Dermis microvascular lymphatic vessel endothelial cell (primary cell): ENCODE results near the gene PLXNC1. TPM values are rescaled to one million over a fixed set of nuclear protein-coding genes. Genes with fewer than 3 reads are reported as not detected.
"Not testable (repeated sequence)": the region's sequence is repeated elsewhere in the genome, so short reads cannot be mapped to it uniquely, and the experiment has no call there.

Experiments used
- DNase-seq, 2 donors: peaks; one replicate each; pipeline versions ENCODE4 v3.0.0 to v3.0.0-alpha.2; 2010; ENCODE audit warnings: low read depth in 2 of 2
- total RNA-seq: library from RNA; depleted of rRNA; stranded (reverse); fragments of >200 nt; gene quantifications from 2 replicates; pipeline ENCODE4 v1.2.1, GENCODE V29; 2014

The PLXNC1 gene
- total RNA-seq, 1 donor from 2014 or later, result 0.13 TPM

DNA sequence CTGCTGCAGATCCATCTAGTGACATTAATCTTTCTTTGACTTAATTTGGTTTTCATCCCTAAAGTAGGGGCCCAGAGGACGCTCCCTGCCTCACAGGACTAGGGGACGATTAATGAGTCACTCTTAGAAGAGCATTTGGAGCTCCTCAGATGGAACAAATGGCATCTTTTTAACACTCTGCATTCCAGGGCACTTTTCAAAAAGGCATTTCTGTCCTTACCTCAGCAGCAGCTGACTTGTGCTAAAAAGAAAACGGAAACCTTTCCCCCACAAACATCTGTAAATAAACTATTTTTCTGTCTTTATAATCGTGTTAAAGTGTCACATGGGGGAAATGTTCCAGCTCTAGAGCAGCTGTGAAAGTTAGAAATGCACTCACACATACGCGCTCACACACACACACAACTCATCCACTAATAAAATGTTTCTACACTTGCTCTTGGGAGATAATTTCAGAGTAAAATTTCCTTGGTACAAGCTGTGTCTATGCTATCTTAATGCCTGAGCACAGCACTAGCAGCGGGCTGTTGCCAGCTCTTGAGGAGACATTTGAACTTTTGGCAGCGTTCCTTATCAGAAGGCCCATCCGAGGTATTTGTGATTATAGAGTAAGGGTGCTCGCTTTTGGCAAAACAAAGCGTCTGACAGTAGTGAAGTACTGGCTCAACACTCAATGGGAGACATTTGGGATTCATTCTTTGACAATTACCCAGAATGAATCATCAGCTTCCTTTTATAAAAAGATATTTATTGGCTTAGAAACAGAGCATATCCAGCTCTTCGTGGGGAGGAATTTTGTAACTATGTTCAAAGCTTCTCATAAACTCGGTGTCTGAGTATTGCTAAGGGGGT, 141.3 kb downstream of the PLXNC1 start:
- peak in 1 of 2 donors; percentile 51 for DNase-seq

DNA sequence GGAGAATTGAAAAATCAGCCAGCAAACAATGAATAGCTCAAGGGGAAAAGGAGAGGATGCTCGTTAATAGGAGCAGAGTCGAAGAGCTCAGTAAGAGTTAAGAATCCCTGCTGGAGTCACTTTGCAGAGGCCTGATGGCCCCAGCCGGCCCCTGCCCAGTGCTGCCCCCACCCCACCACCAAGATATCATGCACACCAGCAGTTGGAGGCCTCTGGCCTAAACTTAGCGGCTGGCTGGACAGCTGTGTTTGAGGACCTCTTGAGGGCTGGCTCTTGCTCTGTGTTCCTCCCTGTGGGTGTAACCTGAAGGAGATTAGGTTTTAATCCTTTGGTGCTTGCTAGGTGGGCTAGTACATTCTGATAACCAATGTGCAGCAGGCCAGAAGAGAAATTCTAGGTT, 142.0 kb downstream of the PLXNC1 start:
- DNase-seq, result no peak

DNA sequence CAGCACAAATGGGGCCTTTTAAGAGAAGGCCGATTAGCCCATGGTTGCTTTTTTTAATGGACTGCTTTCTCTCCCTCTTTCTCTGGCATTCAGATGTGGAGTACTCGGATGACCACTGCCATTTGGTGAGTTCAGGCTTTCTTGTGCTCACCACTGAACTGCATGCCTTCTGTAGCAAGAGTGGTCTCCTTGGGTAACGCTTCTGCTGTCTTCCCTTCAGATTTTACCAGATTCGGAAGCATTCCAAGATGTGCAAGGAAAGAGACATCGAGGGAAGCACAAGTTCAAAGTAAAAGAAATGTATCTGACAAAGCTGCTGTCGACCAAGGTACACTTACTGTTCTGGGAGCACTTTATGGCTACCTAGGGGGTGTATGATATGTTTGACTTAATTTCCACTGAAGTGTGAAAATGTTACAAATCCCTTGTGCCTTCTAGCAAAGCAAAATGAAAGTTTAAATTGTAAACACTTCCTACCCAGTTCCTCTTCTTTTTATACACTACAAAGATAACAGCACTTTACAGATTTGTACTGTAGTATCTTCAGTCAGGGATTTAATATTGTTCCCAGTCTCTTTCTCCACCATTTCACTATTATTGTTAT, 148.8 kb downstream of the PLXNC1 start:
- no peak for DNase-seq

DNA sequence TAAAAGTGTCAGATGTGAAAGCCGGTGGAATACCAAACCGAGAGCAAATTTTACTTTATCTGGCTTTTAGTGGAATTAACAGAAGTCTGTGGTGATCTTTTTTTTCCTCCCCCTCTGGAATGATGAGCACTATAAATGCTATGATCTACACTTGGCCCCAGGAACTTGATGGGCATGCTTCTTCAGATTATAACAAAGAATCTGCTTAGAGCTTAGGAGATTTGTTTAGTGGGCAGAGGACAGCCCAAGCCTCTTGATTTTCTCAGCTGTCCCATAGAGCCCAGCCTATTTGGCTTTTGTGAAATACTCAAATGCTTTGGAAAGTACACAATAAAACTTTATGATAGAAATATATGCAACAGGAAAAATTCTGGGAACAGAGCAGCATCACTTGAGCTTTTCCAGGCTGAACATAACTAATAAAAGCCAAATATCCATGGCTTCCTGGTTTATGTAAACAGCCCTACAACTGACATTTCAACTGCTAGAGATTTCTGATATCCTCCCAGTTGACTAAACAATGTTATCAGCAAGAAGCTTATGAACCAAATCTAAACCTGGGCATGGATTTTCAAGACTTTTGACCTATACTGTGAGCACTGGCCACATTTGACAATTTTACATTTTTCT, 149.6 kb downstream of the PLXNC1 start:
- DNase-seq, result peak in 1 of 2 donors; percentile 9

DNA sequence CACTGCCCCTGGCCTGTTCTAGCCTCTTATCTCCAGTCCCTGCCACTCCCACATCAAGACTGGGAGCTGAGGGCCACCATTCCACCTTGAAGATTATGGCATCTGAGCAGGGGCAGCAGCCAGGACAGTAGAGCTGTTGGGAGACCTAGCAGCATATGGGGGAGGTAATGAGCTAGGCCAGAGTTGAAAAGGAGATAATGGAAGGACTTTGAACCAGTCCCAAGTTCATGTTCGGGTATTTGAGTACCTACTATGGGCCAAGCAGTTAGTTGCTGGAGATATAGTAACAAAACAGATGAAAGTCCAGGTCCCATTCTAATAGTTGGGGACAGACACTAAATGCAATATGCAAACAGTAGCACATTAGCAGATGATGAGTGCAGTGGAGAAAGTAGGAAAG, 151.5 kb downstream of the PLXNC1 start:
- no peak for DNase-seq

DNA sequence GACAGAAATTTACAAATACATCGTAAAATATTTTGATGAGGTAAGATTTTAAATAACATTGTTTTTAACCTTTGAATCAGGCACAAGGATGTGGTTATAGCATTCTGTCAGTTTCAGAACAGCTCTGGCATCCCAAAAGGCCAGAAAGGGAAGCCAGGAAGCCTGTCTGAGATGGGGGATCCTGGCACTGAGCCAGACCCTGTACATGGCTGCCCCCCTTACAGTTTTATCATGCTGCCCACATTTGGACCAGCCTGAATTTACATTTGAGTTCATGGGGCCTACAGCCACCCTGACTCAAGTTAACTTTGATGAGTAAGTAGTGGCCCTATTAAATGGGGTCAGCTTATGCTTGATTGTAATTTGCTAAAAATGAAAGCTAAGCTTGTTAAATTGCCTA, 155.6 kb downstream of the PLXNC1 start:
- DNase-seq, result no peak

DNA sequence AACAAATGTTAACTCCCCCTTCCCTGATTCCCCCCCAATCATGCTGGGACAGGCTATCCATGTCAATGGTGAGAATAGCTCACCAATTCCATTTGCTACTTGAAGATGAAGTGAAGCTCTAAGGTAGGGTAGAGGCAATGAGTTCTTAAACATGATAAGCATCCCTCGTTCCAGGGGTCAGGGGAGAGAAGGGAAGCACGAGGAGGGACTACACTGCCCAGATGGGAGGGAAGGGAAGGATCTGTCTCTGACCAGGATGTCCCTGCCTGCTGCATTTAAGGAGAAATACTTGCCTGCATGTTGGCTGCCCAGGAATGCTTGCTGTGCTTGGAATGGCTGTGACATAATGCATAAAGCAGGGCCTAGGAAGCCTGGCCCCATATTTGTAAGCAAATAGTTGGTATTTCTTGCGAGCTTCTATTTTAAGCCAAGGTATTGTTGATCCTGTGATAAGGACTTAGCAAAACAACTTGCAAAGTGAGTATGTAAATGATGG, 156.2 kb downstream of the PLXNC1 start:
- DNase-seq, result no peak

DNA sequence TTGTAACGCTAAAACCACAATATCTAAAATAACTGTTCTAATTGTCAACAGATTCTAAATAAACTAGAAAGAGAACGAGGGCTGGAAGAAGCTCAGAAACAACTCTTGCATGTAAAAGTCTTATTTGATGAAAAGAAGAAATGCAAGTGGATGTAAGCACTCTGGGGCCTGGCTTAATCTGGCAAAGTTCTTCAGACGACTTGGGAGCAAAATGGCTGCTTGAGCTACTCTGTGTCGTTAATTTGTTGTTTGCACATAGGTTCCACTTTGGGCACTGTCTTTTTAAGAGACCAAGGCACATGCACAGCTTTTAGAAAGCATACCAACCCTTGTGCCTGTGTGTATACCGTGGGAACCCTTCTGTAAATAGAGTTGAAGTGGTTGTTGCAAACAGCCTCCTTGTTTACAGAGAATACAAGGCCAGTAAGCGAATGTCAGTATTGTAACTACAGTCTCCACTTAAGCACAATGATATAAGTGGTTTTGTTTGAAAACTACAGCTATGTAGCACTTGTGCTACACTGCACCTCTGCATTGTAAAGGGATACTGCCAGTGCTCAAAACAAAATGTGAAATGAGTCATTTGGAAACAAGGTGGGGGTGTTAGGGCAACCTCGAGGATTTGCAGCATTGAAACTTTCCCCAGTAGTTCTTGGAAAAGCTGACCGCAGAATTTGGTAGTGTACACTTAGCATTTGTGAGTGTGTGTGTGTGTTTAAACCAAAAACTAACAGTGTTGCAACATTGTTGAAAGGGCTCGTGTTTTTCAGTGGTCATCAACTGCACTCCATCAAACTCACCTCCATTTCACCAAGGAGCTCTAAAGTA, 157.0 kb downstream of the PLXNC1 start:
- no peak for DNase-seq

DNA sequence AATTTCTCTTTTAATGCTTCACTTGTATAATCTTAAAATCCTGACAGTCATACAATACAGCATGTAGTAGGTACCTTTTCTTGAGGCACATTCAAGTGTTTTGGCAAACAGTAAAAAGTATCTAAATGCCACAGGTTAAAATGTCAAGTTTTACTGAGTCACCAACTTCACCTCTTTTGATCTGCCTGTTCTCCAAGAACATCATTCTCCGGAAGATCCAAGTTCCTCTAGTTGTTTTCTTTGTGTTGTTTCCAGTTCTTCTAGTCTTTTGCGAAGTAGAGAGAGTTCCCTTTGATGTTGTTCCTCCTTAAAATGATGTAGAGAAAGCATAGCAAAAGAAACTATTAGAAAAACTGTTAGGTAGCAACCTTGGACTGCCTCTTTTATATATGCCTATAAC, 160.2 kb downstream of the PLXNC1 start:
- peak in 1 of 2 donors; percentile 62 for DNase-seq

DNA sequence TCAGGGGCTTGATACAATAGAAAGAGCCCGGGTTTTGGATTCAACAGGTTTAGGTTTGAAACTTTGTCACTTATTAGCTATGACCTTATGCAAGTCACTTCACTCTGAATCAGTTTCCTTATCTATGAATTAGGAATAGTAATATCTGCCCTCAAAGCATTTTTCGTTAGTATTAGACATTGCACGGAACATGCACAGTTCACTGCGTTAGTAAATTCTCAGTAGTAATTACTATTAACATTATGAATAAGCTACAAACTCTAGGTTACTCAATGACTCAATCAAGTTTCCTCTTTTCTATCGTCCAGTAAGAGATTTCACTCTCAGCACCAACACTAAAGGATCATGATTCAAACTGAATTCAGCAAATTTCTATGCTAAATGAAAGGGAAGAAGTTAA, 161.0 kb downstream of the PLXNC1 start:
- no peak for DNase-seq

DNA sequence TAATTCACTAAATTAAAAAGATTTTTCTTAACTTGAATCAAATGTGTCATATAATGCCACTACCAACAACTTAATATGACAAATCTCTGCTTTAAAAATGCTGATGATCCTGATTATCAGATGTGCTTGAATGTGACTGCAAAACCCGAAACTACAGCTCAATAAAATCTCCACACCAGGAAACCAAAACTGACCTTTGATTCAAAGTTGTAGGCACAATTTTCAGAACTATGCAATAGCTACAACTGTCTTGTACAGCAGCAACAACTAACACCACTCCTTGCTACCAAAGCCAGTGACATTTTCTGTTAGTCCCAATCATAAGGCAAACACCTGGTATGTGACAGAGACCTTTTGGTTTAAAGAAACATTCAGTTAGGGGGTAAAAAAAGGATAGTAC, 164.0 kb downstream of the PLXNC1 start:
- no peak for DNase-seq

DNA sequence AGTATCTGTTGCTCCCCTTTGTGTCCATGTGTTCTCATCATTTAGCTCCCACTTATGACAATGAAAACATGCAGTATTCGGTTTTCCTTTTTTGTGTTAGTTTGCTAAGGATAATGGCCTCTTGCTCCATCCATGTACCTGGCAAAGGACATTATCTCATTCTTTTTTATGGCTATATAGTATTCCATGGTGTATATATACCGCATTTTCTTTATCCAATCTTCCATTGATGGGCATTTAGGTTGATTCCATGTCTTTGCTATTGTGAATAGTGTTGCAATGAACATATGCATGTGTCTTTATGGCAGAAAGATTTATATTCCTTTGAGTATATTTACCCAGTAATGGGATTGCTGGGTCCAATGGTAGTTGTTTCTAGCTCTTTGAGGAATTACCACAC, 168.2 kb downstream of the PLXNC1 start:
- not testable (repeated sequence) for DNase-seq

DNA sequence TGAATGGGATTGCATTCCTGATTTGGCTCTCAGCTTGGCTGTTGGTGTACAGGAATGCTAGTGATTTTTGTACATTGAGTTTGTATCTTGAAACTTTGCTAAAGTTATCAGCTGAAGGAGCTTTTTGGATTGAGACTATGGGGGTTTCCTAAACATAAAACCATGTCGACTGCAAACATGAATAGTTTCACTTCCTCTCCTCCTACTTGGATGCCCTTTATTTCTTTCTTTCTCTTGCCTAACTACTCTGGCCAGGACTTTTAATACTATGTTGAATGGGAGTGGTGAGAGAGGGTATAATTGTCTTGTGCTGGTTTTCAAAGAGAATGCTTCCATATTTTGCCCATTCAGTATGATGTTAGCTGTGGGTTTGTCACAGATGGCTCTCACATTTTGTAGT, 169.8 kb downstream of the PLXNC1 start:
- no peak for DNase-seq

DNA sequence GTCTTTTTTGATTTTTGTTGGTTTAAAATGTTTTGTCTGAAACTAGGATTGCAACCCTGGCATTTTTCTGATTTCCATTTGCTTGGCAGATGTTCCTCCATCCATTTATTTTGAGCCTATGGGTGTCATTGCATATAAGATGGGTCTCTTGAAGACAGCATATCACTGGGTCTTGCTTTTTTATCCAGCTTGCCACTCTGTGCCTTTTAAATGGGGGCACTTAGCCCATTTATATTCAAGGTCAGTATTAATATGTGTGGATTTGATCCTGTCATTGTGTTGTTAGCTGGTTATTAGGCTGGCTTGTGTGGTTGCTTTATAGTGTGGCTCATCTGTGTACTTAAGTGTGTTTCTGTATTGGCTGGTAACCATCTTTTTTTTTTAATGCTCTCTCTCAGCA, 171.7 kb downstream of the PLXNC1 start:
- no peak for DNase-seq

DNA sequence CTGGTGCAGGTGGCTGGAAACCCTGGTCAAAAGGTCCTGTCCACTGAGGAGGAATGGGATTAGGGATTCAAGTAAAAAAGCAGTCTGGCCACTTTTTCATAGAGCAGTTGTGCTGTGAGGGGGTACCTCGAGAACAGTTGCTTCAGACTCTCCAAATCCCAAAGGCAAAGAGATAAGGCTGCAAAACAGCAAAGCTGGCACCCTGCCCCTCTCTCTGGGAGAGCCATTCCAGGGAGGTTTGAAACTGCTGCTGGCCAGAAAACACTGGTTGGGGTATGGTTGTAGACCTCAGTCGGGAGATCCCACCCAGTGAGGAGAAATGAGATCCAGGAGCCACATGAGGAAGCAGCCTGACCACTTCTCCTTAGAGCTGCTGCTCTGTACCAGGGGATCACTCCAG, 174.0 kb downstream of the PLXNC1 start:
- no peak for DNase-seq

DNA sequence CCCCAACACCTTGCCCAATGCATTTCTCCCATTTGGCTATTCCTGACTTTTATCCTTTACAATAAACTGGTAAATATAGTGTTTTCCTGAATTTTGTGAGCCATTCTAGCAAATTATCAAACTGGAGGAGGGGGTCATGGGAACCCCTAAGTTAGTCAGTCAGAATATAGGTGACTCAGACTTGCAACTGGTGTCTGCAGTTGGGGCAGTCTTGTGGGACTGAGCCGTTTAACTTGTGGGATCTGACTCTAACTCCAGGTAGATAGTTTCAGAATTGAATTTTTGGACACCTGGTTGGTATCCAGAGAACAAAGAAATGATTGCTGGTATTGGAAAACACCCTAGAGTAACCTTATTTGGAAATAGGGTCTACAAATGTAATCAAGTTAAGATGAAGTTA, 177.9 kb downstream of the PLXNC1 start:
- DNase-seq, result no peak

DNA sequence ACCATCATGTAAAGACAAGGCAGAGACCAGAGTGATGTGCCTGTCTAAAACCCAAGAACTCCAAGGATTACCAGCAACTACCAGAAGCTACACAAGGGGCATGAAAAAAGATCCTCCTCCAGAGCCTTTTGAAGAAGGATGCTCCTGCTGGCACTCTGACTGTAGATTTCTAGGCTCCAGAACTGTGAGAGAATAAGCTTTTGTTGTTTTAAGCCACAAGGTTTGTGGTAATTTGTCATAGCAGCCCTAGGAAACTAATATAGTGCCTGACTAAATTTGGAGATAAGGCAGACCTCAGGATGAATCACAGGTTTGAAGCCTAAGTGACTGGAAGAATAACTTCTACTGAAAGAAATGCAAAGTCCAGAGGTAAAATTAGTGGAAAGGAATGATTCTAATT, 178.3 kb downstream of the PLXNC1 start:
- DNase-seq, result no peak

DNA sequence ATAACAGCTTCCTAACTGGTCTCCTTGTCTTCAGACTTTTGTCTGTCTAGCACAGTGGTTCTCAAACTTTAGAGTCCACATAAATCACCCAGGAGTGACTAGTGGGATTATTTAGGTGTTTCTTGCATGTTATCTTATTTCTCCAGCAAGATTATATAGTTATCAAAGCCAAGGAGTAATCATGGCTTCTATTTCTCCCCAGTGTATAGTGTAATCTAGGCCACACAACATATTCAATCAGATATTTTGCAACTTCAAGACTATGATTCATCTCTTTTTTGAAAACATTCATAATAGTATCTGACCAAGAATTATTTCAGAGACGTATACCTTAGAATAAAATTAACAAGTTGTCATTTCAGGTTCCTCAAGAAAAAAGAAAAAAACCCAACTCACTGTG, 179.4 kb downstream of the PLXNC1 start:
- DNase-seq, result no peak

DNA sequence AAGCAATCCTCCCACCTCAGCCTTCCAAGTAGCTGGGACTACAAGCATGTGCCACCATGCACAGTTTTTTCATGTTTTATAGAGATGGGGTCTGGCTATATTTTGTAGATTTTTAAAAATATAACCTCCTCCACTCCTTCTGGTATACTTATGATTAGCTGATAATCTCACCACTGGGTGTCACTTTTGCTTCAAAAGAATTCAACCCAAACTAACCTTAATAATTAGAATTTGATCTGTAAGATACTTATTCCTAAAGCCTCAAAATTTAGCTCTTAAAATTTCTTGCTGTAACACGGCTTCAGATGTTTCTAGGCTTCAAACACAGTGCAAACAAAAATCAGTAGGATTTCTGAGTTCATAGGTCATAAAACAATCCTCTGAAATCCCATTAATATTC, 181.0 kb downstream of the PLXNC1 start:
- peak; percentile 3 to 23 for DNase-seq

DNA sequence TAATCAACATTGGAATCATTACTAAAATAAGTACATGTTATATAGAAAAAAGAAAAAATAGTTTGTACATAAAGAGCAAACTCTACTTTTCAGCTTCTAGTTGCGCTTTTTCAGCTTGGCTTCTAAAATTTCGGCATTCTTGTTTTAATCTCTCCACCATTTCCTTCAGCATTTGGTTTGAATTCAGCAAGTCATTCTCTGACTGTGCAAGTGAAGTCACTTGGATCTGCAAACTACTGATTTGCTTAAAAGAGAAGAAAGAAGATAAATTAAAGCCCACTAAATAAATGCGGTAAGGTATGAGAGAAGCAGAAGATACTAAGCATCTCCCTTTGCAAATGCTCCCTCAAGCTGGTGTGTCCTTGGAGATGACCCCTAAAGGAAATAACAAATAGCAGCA, 185.0 kb downstream of the PLXNC1 start:
- DNase-seq, result no peak

DNA sequence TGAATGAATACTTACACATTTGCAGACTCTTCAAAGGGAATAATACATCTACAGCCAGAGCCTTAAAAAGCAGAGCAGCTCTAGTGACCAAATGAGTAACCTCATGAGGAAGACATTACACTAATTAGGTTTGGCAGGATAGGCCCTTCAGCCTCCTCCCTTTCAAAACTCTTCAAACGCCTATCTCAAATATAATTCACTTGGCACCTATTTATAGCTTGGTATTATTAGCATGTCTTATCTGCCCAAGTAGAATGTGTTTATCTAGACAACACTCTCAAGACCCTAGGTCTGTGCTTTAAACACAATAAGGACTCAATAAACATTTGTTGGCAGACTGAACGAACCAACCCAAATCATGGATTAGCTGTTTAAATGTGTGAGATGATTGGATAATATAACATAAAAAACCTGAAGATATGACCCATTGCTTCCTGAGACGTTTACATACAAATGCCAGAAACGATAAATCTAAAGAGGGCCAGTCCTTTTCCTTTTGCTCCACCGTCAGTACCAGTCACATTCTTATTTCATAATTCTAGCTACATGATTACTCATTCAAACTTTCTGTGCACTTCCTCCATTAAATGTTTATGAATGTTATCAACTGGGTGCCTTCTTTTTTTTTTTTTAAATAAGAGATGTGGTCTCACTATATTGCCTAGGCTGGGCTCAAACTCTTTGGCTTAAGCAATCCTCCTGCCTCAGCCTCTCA, 188.0 kb downstream of the PLXNC1 start:
- peak in 1 of 2 donors; percentile 19 for DNase-seq
